Bronchial epithelial cell (primary cell): ENCODE data around the gene MLPH. TPM values are rescaled to one million over a fixed set of nuclear protein-coding genes. Genes with fewer than 3 reads are reported as not detected.

Source experiments
- DNase-seq: peaks from one replicate; pipeline ENCODE4 v3.0.0-alpha.2; 2010; ENCODE audit warnings: low read depth
- FAIRE-seq: peaks from 2 replicates; lab custom pipeline; 2011; peaks lifted over from hg19 to GRCh38; lab: Jason Lieb, UNC
- H3K27me3 ChIP-seq: 2 replicates; pipeline ENCODE4 v1.5.1; 2011; ENCODE audit warnings: low read length; ENCODE audit not compliant: control insufficient read depth, insufficient read depth
- H3K36me3 ChIP-seq: 2 replicates; pipeline ENCODE4 v1.5.1; 2011; ENCODE audit warnings: low read length; ENCODE audit not compliant: control insufficient read depth, insufficient read depth
- H3K4me3 ChIP-seq: 2 replicates; pipeline ENCODE4 v1.5.1; 2011; ENCODE audit warnings: mild to moderate bottlenecking, low read depth, low read length, control low read depth
- CTCF ChIP-seq: IDR thresholded peaks from 2 replicates; pipeline ENCODE4 v1.5.1; 2011; ENCODE audit warnings: mild to moderate bottlenecking, moderate library complexity, low read length, control low read depth, inconsistent platforms; ENCODE audit not compliant: insufficient read depth, severe bottlenecking
- total RNA-seq: library from RNA; depleted of rRNA; stranded (reverse); fragments of >200 nt; gene quantifications from 2 replicates; pipeline ENCODE4 v1.2.1, GENCODE V29; 2014

Gene MLPH
- total RNA-seq, 1 donor from 2014 or later: 6.6 TPM

GRCh38 chr2:237515621-237516275, 28.7 kb downstream of the MLPH start:
- no peak for DNase-seq
- no peak overlapping the region for H3K4me3 ChIP-seq
- no peak for TF ChIP-seq CTCF
- H3K36me3 ChIP-seq: peaks cover 1% of the 10 kb centered on the region
- FAIRE-seq: no peak
- no peaks in the 10 kb centered on the region for H3K27me3 ChIP-seq

- FAIRE-seq (peak; percentile 90), DNase-seq (no peak)
- Histone ChIP-seq H3K27me3 (no peaks in the 10 kb centered on the region), H3K4me3 (no peak overlapping the region), H3K36me3 (no peaks in the 10 kb centered on the region)
- TF ChIP-seq CTCF: no peak
Measured at GRCh38 chr2:237517163-237517562, 30.1 kb downstream of the MLPH start.

GRCh38 chr2:237517990-237518389, 30.9 kb downstream of the MLPH start:
- FAIRE-seq: no peak
- Histone ChIP-seq H3K4me3 (no peak overlapping the region), H3K36me3 (no peaks in the 10 kb centered on the region)

GRCh38 chr2:237519506-237520245, 32.6 kb downstream of the MLPH start:
- Histone ChIP-seq H3K27me3 (no peaks in the 10 kb centered on the region), H3K36me3 (no peaks in the 10 kb centered on the region), H3K4me3 (no peak overlapping the region)
- DNase-seq (no peak), FAIRE-seq (no peak)
- no peak for TF ChIP-seq CTCF

More at GRCh38 chr2:237517990-237518389, 30.9 kb downstream of the MLPH start:
- no peak for TF ChIP-seq CTCF
- H3K27me3 ChIP-seq: no peaks in the 10 kb centered on the region
- no peak for DNase-seq

- H3K36me3 ChIP-seq: no peaks in the 10 kb centered on the region
- FAIRE-seq: no peak
- no peak for DNase-seq
- H3K27me3 ChIP-seq: no peaks in the 10 kb centered on the region
- no peak for TF ChIP-seq CTCF
- H3K4me3 ChIP-seq: no peak overlapping the region
Measured at GRCh38 chr2:237520290-237520689, 33.2 kb downstream of the MLPH start.
